DND-41 (cell line): Measurements from ENCODE around the gene PGAM2.
A peak's percentile ranks its signal among the peaks of the same experiment; 100 is the strongest.

Source experiments
- ATAC-seq: fragments of 200-7000 bp; cut with Tn5 transposase; 3 replicates; pipeline ENCODE4 v1.9.1; 2021; ENCODE audit warnings: low read depth; ENCODE audit not compliant: insufficient read depth
- DNase-seq: peaks from one replicate; pipeline ENCODE4 v3.0.0-alpha.2; 2020
- H2AFZ ChIP-seq: 2 replicates; pipeline ENCODE4 v1.6.0; 2012; ENCODE audit warnings: low read depth, low read length
- H3K27ac ChIP-seq: 2 replicates; pipeline ENCODE4 v1.5.1; 2012; ENCODE audit warnings: low read length, inconsistent platforms
- H3K27me3 ChIP-seq: fragments of 200-600 bp; sonication (generic); 2 replicates; pipeline ENCODE4 v1.6.0; 2012; ENCODE audit warnings: low read length, mild to moderate bottlenecking, inconsistent platforms; ENCODE audit not compliant: insufficient read depth, poor library complexity
- H3K36me3 ChIP-seq: 2 replicates; pipeline ENCODE4 v1.5.1; 2012; ENCODE audit warnings: low read length, inconsistent platforms; ENCODE audit not compliant: insufficient read depth
- H3K4me1 ChIP-seq: 2 replicates; pipeline ENCODE4 v1.5.1; 2012; ENCODE audit warnings: mild to moderate bottlenecking, low read length; ENCODE audit not compliant: insufficient read depth
- H3K4me2 ChIP-seq: 2 replicates; pipeline ENCODE4 v1.6.0; 2012; ENCODE audit warnings: mild to moderate bottlenecking, moderate library complexity, low read length, inconsistent platforms; ENCODE audit not compliant: insufficient read depth
- H3K4me3 ChIP-seq, 2 experiments: fragments of 200-600 bp in 1 of 2; shearing (Covaris generic) in 1 of 2; 2 replicates each; pipeline ENCODE4 v1.5.1; 2012 to 2016; ENCODE audit warnings: inconsistent platforms in 2 of 2, low read length in 2 of 2, mild to moderate bottlenecking in 2 of 2, low read depth in 1 of 2, moderate library complexity in 1 of 2
- H3K79me2 ChIP-seq: 2 replicates; pipeline ENCODE4 v1.6.0; 2012; ENCODE audit warnings: low read length, inconsistent platforms; ENCODE audit not compliant: insufficient read depth
- H3K9ac ChIP-seq: 2 replicates; pipeline ENCODE4 v1.6.0; 2012; ENCODE audit warnings: low read depth, mild to moderate bottlenecking, inconsistent platforms, low read length, moderate library complexity
- H3K9me3 ChIP-seq: 2 replicates; pipeline ENCODE4 v1.5.1; 2012; ENCODE audit warnings: low read length, moderate library complexity, mild to moderate bottlenecking, inconsistent platforms; ENCODE audit not compliant: insufficient read depth, severe bottlenecking
- H4K20me1 ChIP-seq: 2 replicates; pipeline ENCODE4 v1.6.0; 2012; ENCODE audit warnings: low read length; ENCODE audit not compliant: insufficient read depth
- CTCF ChIP-seq: IDR thresholded peaks from 2 replicates; pipeline ENCODE4 v1.5.1; 2012; ENCODE audit warnings: borderline replicate concordance, low read length, moderate library complexity, mild to moderate bottlenecking; ENCODE audit not compliant: poor library complexity, severe bottlenecking; ENCODE audit errors: extremely low read depth
- EZH2 ChIP-seq: IDR thresholded peaks from 3 replicates; pipeline ENCODE4 v1.6.1; 2012; ENCODE audit warnings: borderline replicate concordance, low read depth, mild to moderate bottlenecking, moderate library complexity, low read length, inconsistent platforms; ENCODE audit not compliant: severe bottlenecking

Gene PGAM2

GRCh38 chr7:44112997-44113763 is 47.8 kb upstream of the PGAM2 start:
- H4K20me1 ChIP-seq: peaks cover 94% of the 10 kb centered on the region
- peaks cover 56% of the 10 kb centered on the region for H3K79me2 ChIP-seq
- no peak overlapping the region for H3K9ac ChIP-seq
- H3K4me1 ChIP-seq: peaks cover 27% of the 10 kb centered on the region
- DNase-seq (peak; percentile 30), ATAC-seq (peak; percentile 5; the same call in 2 of the 3 replicates)
- no peak overlapping the region for H3K4me3 ChIP-seq
- H3K36me3 ChIP-seq: peaks cover 99% of the 10 kb centered on the region
- no peaks in the 10 kb centered on the region for H3K9me3 ChIP-seq
- no peak for TF ChIP-seq EZH2
- TF ChIP-seq CTCF: peak; percentile 8
- no peak overlapping the region for H3K27ac ChIP-seq
- no peaks in the 10 kb centered on the region for H3K27me3 ChIP-seq
- H3K4me2 ChIP-seq: no peak overlapping the region
- H2AFZ ChIP-seq: no peak overlapping the region

- Histone ChIP-seq H3K4me1 (peaks cover 34% of the 10 kb centered on the region), H3K9me3 (no peaks in the 10 kb centered on the region), H2AFZ (no peak overlapping the region), H3K4me3 (no peak overlapping the region), H3K4me2 (no peak overlapping the region), H3K36me3 (peaks cover 99% of the 10 kb centered on the region), H4K20me1 (peaks cover 96% of the 10 kb centered on the region), H3K27ac (no peak overlapping the region), H3K9ac (no peak overlapping the region), H3K27me3 (no peaks in the 10 kb centered on the region), H3K79me2 (peaks cover 60% of the 10 kb centered on the region)
- TF ChIP-seq EZH2 (no peak), CTCF (no peak)
- DNase-seq: peak; percentile 6
- no peak for ATAC-seq
These were observed 47.0 kb upstream of the PGAM2 start for GRCh38 chr7:44112231-44112996.

GRCh38 chr7:44111761-44112160 is 46.4 kb upstream of the PGAM2 start:
- H3K4me1 ChIP-seq: peaks cover 41% of the 10 kb centered on the region
- peak; percentile 6 for DNase-seq
- no peak overlapping the region for H3K4me3 ChIP-seq
- peaks cover 99% of the 10 kb centered on the region for H3K36me3 ChIP-seq
- no peak overlapping the region for H3K27ac ChIP-seq
- no peak overlapping the region for H2AFZ ChIP-seq
- peaks cover 62% of the 10 kb centered on the region for H3K79me2 ChIP-seq
- peaks cover 99% of the 10 kb centered on the region for H4K20me1 ChIP-seq
- TF ChIP-seq EZH2 (no peak), CTCF (no peak)
- ATAC-seq: no peak
- no peaks in the 10 kb centered on the region for H3K27me3 ChIP-seq
- H3K9me3 ChIP-seq: no peaks in the 10 kb centered on the region
- no peak overlapping the region for H3K9ac ChIP-seq
- H3K4me2 ChIP-seq: no peak overlapping the region
